GM13976 (cell line): ENCODE results near the gene CYP2D6.

Experiments used
- DNase-seq: peaks from one replicate; pipeline ENCODE4 v3.0.0; 2012; ENCODE audit warnings: low spot score
- CTCF ChIP-seq: IDR thresholded peaks from 2 replicates; pipeline ENCODE4 v1.5.1; 2012; ENCODE audit warnings: borderline replicate concordance, mild to moderate bottlenecking; ENCODE audit not compliant: insufficient read depth; ENCODE audit errors: extremely low read depth, missing control alignments, control extremely low read depth
- in situ Hi-C: fragments of 300-500 bp; cut with MboI; formaldehyde crosslinking; loops from one replicate; pipeline ENCODE4 v1.12.0; 2022; ENCODE audit warnings: low sequenced_read_pairs, mixed read lengths, inconsistent platforms; ENCODE audit not compliant: unreplicated experiment

CYP2D6 gene

GRCh38 chr22:42078469-42079318 is 51.9 kb downstream of the CYP2D6 start:
- in situ Hi-C loops: no loop called here
- no peak for DNase-seq
- TF ChIP-seq CTCF: no peak

GRCh38 chr22:42077486-42078125 is 53.0 kb downstream of the CYP2D6 start:
- TF ChIP-seq CTCF: no peak
- in situ Hi-C loops: no loop called here
- no peak for DNase-seq

GRCh38 chr22:42076764-42077485 is 53.7 kb downstream of the CYP2D6 start:
- in situ Hi-C loops: no loop called here
- no peak for DNase-seq
- no peak for TF ChIP-seq CTCF
